ENCODE data around the gene CABCOCO1. TPM values are rescaled to one million over a fixed set of nuclear protein-coding genes. Genes with fewer than 3 reads are reported as not detected.

Gene CABCOCO1
- total RNA-seq, 1 donor from 2014 or later = 0.28 TPM

DNA sequence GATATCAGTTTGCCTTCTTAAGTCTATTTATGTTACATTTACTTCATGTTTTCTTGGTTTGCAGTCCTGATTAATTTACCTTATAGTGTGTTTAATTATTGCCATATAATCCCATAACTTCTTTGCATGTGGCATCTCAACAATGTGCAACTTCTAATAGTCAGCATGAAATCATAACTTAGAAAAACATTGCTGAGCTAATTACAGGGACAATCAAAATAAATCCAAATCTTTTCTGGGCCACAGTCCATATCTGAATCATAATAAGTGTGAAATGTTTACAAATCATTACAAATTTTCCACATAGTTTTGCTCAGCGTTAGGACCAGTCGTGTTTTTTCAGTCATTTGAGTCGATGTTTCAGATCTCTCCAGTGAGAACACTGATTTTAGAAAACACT, 29.1 kb upstream of the CABCOCO1 start:
- Mint-ChIP-seq H3K27me3 (ENCODE audit: unreplicated experiment) (no peaks in the 10 kb centered on the region), H3K36me3 (ENCODE audit: low read depth, unreplicated experiment) (no peaks in the 10 kb centered on the region), H3K9me3 (ENCODE audit: unreplicated experiment) (no peaks in the 10 kb centered on the region), H3K27ac (ENCODE audit: unreplicated experiment) (no peak overlapping the region), H3K4me3 (ENCODE audit: unreplicated experiment) (no peak overlapping the region), H3K4me1 (ENCODE audit: unreplicated experiment) (no peaks in the 10 kb centered on the region)
- TF ChIP-seq, protein P1, sequence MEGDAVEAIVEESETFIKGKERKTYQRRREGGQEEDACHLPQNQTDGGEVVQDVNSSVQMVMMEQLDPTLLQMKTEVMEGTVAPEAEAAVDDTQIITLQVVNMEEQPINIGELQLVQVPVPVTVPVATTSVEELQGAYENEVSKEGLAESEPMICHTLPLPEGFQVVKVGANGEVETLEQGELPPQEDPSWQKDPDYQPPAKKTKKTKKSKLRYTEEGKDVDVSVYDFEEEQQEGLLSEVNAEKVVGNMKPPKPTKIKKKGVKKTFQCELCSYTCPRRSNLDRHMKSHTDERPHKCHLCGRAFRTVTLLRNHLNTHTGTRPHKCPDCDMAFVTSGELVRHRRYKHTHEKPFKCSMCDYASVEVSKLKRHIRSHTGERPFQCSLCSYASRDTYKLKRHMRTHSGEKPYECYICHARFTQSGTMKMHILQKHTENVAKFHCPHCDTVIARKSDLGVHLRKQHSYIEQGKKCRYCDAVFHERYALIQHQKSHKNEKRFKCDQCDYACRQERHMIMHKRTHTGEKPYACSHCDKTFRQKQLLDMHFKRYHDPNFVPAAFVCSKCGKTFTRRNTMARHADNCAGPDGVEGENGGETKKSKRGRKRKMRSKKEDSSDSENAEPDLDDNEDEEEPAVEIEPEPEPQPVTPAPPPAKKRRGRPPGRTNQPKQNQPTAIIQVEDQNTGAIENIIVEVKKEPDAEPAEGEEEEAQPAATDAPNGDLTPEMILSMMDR (IDR thresholded peaks at IDR 0.05; ENCODE audit: unreplicated experiment) = no peak
- DNase-seq (ENCODE audit: low spot score) = no peak

DNA sequence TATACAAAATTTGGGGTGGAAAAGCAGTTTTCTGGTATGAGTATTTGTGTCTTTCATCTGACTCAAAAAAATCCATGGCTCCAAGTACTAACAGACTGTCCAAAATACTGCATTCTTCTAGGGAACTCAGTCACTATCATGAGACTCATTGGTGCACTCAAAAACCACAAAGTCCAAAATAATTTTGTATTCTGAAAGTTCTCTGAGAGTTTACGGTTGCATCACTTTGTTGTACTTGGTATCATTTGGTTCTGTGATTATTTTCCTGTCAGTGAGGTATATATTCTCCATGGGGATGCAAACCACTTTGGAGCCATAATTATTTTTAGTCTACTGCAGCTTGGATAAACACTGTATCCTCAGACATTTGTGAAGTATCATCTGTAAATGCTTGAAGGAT, 28.0 kb upstream of the CABCOCO1 start:
- Mint-ChIP-seq H3K27ac (ENCODE audit: unreplicated experiment) (no peak overlapping the region), H3K4me3 (ENCODE audit: unreplicated experiment) (no peak overlapping the region), H3K27me3 (ENCODE audit: unreplicated experiment) (no peaks in the 10 kb centered on the region), H3K9me3 (ENCODE audit: unreplicated experiment) (no peaks in the 10 kb centered on the region), H3K4me1 (ENCODE audit: unreplicated experiment) (no peaks in the 10 kb centered on the region), H3K36me3 (ENCODE audit: low read depth, unreplicated experiment) (no peaks in the 10 kb centered on the region)
- TF ChIP-seq, protein P1 (IDR thresholded peaks at IDR 0.05; ENCODE audit: unreplicated experiment) = no peak
- no peak for DNase-seq (ENCODE audit: low spot score)

DNA sequence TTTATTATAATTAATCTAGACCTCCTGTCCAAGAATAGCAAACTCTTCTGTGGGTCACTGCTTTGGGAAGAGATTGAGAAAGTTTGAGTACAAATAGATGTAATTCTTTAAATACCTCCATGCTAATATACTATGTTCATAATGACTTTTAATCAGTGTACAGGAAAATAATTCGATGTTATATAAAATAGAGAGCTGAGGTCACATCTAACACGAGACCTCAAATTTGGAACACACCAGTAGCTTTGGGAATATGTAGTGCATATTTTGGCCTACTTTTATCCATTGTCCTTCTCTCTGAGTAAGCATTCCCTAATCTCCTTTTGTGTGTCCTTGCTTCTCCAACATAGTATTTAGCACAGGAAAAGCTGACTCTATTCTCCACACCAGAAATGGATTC, 27.3 kb upstream of the CABCOCO1 start:
- Mint-ChIP-seq H3K36me3 (ENCODE audit: low read depth, unreplicated experiment) (no peaks in the 10 kb centered on the region), H3K4me3 (ENCODE audit: unreplicated experiment) (no peak overlapping the region), H3K9me3 (ENCODE audit: unreplicated experiment) (no peaks in the 10 kb centered on the region), H3K4me1 (ENCODE audit: unreplicated experiment) (no peaks in the 10 kb centered on the region), H3K27ac (ENCODE audit: unreplicated experiment) (no peak overlapping the region), H3K27me3 (ENCODE audit: unreplicated experiment) (no peaks in the 10 kb centered on the region)
- TF ChIP-seq, protein P1 (IDR thresholded peaks at IDR 0.05; ENCODE audit: unreplicated experiment) = no peak
- DNase-seq (ENCODE audit: low spot score) = no peak

DNA sequence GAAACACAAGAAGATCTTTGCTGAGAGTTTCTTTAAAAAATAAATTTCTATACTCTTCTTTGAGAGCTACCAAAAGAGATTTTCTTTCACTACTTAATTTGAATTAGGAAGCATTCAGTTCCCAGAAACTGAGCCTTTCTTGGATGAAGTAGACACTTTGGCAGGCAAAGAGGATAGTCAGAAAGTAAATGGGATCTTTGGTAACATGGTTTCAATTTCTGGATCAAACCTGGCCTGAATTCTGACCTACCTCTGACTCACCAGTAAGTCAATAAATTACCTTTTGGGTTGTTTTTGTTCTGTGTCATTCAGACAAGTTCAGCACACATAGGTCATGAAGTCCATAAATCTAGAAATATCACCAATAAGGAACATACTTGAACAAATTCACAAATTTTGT, 26.8 kb upstream of the CABCOCO1 start:
- Mint-ChIP-seq H3K9me3 (ENCODE audit: unreplicated experiment) (no peaks in the 10 kb centered on the region), H3K36me3 (ENCODE audit: low read depth, unreplicated experiment) (no peaks in the 10 kb centered on the region), H3K4me1 (ENCODE audit: unreplicated experiment) (no peaks in the 10 kb centered on the region), H3K27ac (ENCODE audit: unreplicated experiment) (no peak overlapping the region), H3K27me3 (ENCODE audit: unreplicated experiment) (no peaks in the 10 kb centered on the region), H3K4me3 (ENCODE audit: unreplicated experiment) (no peak overlapping the region)
- no peak for DNase-seq (ENCODE audit: low spot score)
- TF ChIP-seq, protein P1 (IDR thresholded peaks at IDR 0.05; ENCODE audit: unreplicated experiment) = no peak

DNA sequence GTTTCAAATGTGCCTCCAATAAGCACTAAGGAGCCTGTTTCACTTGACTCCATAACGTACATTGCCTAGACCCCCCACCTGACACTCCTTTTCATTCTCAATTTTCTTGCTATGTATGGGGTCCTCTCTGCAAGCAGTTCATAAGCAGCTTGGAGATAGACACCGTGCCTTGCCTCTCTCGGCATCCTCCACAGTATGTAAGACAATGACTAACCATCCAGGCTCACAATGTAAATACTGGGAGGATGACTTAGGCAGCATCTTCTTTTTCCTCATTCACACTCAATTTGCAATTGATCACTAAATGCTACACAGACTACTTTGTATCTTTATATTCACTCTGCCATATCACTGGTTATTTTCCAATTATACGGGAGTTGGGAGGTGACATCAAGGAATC, 22.8 kb upstream of the CABCOCO1 start:
- DNase-seq (ENCODE audit: low spot score) = no peak
- TF ChIP-seq, protein P1 (IDR thresholded peaks at IDR 0.05; ENCODE audit: unreplicated experiment) = no peak
- Mint-ChIP-seq H3K27ac (ENCODE audit: unreplicated experiment) (no peak overlapping the region), H3K36me3 (ENCODE audit: low read depth, unreplicated experiment) (no peaks in the 10 kb centered on the region), H3K27me3 (ENCODE audit: unreplicated experiment) (no peaks in the 10 kb centered on the region), H3K9me3 (ENCODE audit: unreplicated experiment) (no peaks in the 10 kb centered on the region), H3K4me3 (ENCODE audit: unreplicated experiment) (no peak overlapping the region), H3K4me1 (ENCODE audit: unreplicated experiment) (no peaks in the 10 kb centered on the region)

Data from endothelial cell (in vitro differentiated cells).